ENCODE data around the gene CCL24. TPM values are rescaled to one million over a fixed set of nuclear protein-coding genes. Genes with fewer than 3 reads are reported as not detected.

The CCL24 gene
- total RNA-seq, 1 experiment from 2014 or later = not detected

GRCh38 chr7:75820688-75821087, 7.1 kb upstream of the CCL24 start:
- intact Hi-C loops (cut with micrococcal nuclease; ENCODE audit: unreplicated experiment) = no loop called here
- no peak overlapping the region for H3K4me3 ChIP-seq (ENCODE audit: low read depth in 2 of 2, low read length in 2 of 2)
- ChIA-PET CTCF (no interaction called here), POLR2A (no interaction called here)
- no peaks in the 10 kb centered on the region for H3K9me3 ChIP-seq (ENCODE audit: control insufficient read depth, insufficient read depth, low read depth, low read length)
- H3K27me3 ChIP-seq (ENCODE audit: control insufficient read depth, insufficient read depth, low read length) = no peaks in the 10 kb centered on the region
- no TSS peak for BruUV-seq (replicated peaks)
- H3K36me3 ChIP-seq (ENCODE audit: control insufficient read depth, insufficient read depth, low read length) = no peaks in the 10 kb centered on the region
- DNase-seq (ENCODE audit: low read depth, low spot score) (no peak), ATAC-seq (no peak)
- no peak overlapping the region for H3K27ac ChIP-seq (ENCODE audit: low read length)
- H3K4me1 ChIP-seq (ENCODE audit: control insufficient read depth, insufficient read depth, low read length) = no peaks in the 10 kb centered on the region
- no peak for TF ChIP-seq POLR2AphosphoS5 (IDR thresholded peaks at IDR 0.05; ENCODE audit: low read depth, low read length)
- no peak for TF ChIP-seq TCF7L2 (IDR thresholded peaks at IDR 0.05; ENCODE audit: low read depth, low read length)
- no peak for TF ChIP-seq REST (IDR thresholded peaks at IDR 0.05; ENCODE audit: insufficient read depth in 1 of 2, low read depth in 2 of 2, low read length in 1 of 2)
- TF ChIP-seq SIN3A (IDR thresholded peaks at IDR 0.05; ENCODE audit: borderline replicate concordance, insufficient read depth, low read depth, low read length) = no peak
- no peak for TF ChIP-seq CTCF (IDR thresholded peaks at IDR 0.05)
- in situ Hi-C loops (cut with HindIII; ENCODE audit: low pct_unique_long_range_greater_than_20kb, low sequenced_read_pairs) = no loop called here

GRCh38 chr7:75819711-75820110, 6.1 kb upstream of the CCL24 start:
- ATAC-seq = no peak
- ChIA-PET POLR2A (no interaction called here), CTCF (no interaction called here)
- intact Hi-C loops (cut with micrococcal nuclease; ENCODE audit: unreplicated experiment) (no loop called here), in situ Hi-C loops (cut with HindIII; ENCODE audit: low pct_unique_long_range_greater_than_20kb, low sequenced_read_pairs) (no loop called here)
- TF ChIP-seq POLR2AphosphoS5 (IDR thresholded peaks at IDR 0.05; ENCODE audit: low read depth, low read length) = no peak
- no peak for TF ChIP-seq TCF7L2 (IDR thresholded peaks at IDR 0.05; ENCODE audit: low read depth, low read length)
- no peak for TF ChIP-seq SIN3A (IDR thresholded peaks at IDR 0.05; ENCODE audit: borderline replicate concordance, insufficient read depth, low read depth, low read length)
- H3K4me3 ChIP-seq (ENCODE audit: low read depth in 2 of 2, low read length in 2 of 2) = no peak overlapping the region
- H3K4me1 ChIP-seq (ENCODE audit: control insufficient read depth, insufficient read depth, low read length) = no peaks in the 10 kb centered on the region
- BruUV-seq (replicated peaks) = no TSS peak
- H3K27me3 ChIP-seq (ENCODE audit: control insufficient read depth, insufficient read depth, low read length) = no peaks in the 10 kb centered on the region
- H3K36me3 ChIP-seq (ENCODE audit: control insufficient read depth, insufficient read depth, low read length) = no peaks in the 10 kb centered on the region
- DNase-seq (ENCODE audit: low read depth, low spot score) = no peak
- no peaks in the 10 kb centered on the region for H3K9me3 ChIP-seq (ENCODE audit: control insufficient read depth, insufficient read depth, low read depth, low read length)
- H3K27ac ChIP-seq (ENCODE audit: low read length) = no peak overlapping the region

- ChIA-PET CTCF (no interaction called here), POLR2A (no interaction called here)
- BruUV-seq (replicated peaks) = no TSS peak
- DNase-seq (ENCODE audit: low read depth, low spot score) = no peak
- H3K4me3 ChIP-seq (ENCODE audit: low read depth in 2 of 2, low read length in 2 of 2) = no peak overlapping the region
- intact Hi-C loops (cut with micrococcal nuclease; ENCODE audit: unreplicated experiment) = no loop called here
- in situ Hi-C loops (cut with HindIII; ENCODE audit: low pct_unique_long_range_greater_than_20kb, low sequenced_read_pairs) = no loop called here
- no peaks in the 10 kb centered on the region for H3K4me1 ChIP-seq (ENCODE audit: control insufficient read depth, insufficient read depth, low read length)
- ATAC-seq = no peak
- H3K27me3 ChIP-seq (ENCODE audit: control insufficient read depth, insufficient read depth, low read length) = no peaks in the 10 kb centered on the region
- no peaks in the 10 kb centered on the region for H3K9me3 ChIP-seq (ENCODE audit: control insufficient read depth, insufficient read depth, low read depth, low read length)
- TF ChIP-seq CTCF (IDR thresholded peaks at IDR 0.05) = no peak
- no peak for TF ChIP-seq TCF7L2 (IDR thresholded peaks at IDR 0.05; ENCODE audit: low read depth, low read length)
- TF ChIP-seq SIN3A (IDR thresholded peaks at IDR 0.05; ENCODE audit: borderline replicate concordance, insufficient read depth, low read depth, low read length) = no peak
- TF ChIP-seq POLR2AphosphoS5 (IDR thresholded peaks at IDR 0.05; ENCODE audit: low read depth, low read length) = no peak
- no peak for TF ChIP-seq REST (IDR thresholded peaks at IDR 0.05; ENCODE audit: insufficient read depth in 1 of 2, low read depth in 2 of 2, low read length in 1 of 2)
- no peaks in the 10 kb centered on the region for H3K36me3 ChIP-seq (ENCODE audit: control insufficient read depth, insufficient read depth, low read length)
- H3K27ac ChIP-seq (ENCODE audit: low read length) = no peak overlapping the region
Measured at GRCh38 chr7:75818472-75818871, 4.9 kb upstream of the CCL24 start.
